HG03159 (cell line): ENCODE measurements around the gene FLYWCH2.

Experiments
- ATAC-seq: cut with Tn5 transposase; IDR thresholded peaks from one replicate; pipeline ENCODE4 v1.9.1; 2021; ENCODE audit warnings: mild to moderate bottlenecking, moderate library complexity; ENCODE audit not compliant: unreplicated experiment

The FLYWCH2 gene

DNA sequence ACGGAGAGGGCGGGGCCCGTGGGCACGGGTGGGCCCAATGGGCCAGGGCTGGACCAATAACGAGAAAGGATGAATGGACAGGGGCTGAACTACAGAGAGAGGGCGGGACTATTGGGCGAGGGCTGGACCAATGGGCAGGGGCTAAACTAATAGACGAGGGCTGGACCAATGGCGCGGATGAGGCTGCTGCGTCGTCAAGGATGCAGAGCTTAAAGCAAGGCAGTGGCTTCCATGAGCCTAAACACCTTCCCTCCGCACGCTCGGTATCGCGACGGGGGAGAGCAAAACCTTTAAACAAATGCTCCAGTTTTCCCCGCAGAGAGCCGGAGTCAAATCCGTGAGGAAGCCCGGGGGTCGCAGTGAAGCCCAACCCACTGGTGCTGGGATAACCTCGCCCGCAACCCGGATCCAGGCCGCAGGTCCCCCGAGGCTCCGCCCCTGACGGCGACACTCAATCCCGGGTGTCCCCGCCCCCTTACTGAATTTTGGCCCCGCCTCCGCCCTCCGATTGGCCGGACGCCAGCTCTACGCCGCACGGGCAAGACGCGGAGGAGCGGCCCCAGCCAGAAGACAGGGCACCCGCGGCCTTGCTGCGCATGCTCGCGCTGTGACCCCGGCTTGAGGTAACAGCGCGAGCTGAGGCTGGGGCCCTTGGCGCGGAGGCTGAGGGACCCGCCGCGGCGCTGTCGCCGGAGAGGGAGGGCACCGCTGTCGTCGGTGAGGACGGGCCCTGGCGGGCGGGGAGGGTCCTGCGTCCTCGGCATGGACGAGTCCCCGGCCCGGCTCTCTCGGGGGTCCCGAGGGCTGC is at the start of gene FLYWCH2:
Gene FLYWCH2, plus strand, starts transcription at position 566 of the 808 bp plus-strand sequence. CDS start 13,235 bp downstream, outside the sequence.
- peak; percentile 87 for ATAC-seq

GRCh38 chr16:2833776-2834175 is 49.2 kb upstream of the FLYWCH2 start:
- ATAC-seq: no peak

DNA sequence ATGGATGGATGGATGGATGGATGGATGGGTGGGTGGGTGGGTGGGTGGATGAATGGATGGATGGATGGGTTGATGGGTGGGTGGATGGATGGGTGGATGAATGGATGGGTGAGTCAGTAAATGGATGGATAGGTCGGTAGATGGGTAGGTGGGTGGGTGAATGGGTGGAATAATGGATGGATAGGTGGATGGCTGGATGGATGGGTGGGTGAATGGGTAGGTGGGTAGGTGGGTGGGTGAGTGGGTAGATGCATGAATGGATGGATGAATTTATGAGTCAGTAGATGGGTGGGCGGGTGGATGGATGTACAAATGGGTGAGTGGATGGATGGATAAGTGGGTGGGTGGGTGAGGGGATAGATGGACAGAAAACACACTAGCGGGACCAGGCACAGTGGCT is 48.0 kb upstream of the FLYWCH2 start:
- no peak for ATAC-seq

GRCh38 chr16:2835638-2836493 is 47.1 kb upstream of the FLYWCH2 start:
- no peak for ATAC-seq

DNA sequence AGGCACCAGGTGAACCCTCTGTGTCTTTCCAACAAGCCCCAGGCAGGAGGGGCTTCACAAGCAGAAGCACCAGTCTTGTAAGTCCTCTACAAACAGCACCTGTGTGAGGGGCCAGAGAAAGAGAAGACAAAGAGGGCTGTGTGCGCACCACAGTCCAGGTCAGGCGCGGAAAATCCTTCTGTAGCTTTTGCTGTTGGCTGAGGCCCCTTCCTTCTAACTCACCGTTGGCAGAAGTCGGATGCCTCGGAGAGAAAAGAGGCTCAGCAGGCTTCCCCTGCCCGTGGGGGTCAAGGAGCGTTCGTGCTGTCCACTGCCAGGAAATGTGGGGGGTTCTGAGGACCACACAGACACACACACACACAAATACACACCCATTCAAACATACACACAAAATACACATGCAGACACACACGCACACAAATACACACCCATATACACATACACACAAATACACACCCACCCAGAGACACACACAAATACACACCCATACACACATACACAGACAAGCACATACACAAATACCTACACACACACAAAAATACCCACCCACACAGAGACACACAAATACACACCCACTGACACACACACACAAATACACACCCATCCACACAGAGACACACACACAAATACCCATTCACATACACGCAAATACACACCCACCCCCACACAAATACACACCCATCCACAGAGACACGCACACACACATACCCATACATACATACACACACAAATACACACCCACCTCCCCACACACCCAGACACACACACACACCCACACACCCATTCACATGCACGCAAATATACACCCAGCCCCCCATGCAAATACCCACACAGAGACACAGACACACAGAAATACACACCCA is 46.1 kb upstream of the FLYWCH2 start:
- ATAC-seq: no peak

DNA sequence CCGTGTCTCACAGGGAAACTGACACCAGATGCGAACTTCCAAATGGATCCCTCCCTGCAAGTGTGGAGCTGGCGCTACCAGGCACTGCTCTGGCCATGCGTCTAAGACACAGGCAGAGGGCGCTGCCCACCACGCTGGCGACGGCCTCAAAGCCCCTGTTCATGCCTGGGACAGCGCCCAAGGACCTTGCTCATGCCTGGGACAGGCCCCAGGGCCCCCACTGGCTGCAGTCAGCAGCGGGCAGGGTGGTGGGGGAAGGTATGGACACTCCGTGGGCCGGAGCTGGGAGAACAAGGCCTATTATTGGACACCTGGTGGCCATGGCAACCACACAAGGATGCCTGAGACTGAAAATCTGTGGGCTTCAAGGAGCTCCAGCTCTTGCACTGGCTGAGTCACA is 44.1 kb upstream of the FLYWCH2 start:
- ATAC-seq: no peak

GRCh38 chr16:2839650-2840450 is 43.2 kb upstream of the FLYWCH2 start:
- ATAC-seq: no peak

GRCh38 chr16:2840914-2841313 is 42.1 kb upstream of the FLYWCH2 start:
- no peak for ATAC-seq

GRCh38 chr16:2841606-2842339 is 41.2 kb upstream of the FLYWCH2 start:
- no peak for ATAC-seq

DNA sequence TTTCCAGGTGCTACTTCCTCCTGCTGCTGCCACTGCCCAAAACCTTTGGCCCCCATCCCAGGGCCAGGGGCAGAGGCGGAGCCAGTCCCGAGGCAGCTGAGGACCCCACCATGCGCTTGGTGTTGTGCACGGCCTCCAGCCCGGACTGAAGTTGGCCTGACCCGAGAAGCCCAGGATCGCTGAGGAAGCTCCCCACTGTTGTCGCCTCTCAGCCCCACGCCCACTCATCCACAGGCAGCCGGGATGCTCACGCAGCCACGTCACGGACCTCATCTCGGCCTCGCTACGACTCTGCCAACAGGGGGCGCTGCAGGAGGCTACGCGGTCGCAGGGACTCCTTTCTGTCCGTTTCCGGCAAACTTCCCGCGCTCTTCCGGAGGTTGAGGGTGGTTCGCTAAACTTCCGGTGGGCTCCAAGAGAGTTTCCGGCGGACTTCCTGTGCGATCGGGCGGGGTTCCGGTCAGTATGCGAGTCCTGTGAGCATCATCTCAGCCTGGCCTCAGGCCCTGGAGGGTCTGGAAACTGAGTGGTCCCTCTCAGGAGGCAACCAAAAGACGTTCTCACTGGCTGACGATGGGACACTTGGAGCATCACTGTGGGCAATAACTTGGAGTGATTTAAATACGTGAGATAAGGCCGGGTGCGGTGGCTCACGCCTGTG is 40.5 kb upstream of the FLYWCH2 start:
- ATAC-seq: no peak

GRCh38 chr16:2843526-2843925 is 39.5 kb upstream of the FLYWCH2 start:
- ATAC-seq: no peak

DNA sequence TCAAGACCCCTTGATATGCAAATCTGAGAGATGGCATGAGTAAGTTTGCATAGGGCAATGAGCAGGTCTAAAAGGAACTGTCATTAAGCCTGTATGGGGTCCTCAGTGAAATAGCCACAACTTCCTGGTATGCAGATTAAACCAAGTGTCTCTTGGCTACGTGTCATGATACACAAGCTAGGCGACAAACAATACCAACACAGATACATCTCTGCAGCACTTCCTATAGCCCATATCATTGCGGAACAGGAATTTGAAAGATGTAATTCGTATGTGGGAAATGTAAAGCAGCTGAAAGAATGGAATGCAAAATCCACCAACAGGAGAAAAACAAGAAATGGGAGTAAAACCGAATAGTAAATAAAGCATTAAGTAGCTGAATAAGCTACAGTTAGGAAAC is 37.9 kb upstream of the FLYWCH2 start:
- no peak for ATAC-seq

- no peak for ATAC-seq
Measured at GRCh38 chr16:2846511-2847310, 36.3 kb upstream of the FLYWCH2 start.

DNA sequence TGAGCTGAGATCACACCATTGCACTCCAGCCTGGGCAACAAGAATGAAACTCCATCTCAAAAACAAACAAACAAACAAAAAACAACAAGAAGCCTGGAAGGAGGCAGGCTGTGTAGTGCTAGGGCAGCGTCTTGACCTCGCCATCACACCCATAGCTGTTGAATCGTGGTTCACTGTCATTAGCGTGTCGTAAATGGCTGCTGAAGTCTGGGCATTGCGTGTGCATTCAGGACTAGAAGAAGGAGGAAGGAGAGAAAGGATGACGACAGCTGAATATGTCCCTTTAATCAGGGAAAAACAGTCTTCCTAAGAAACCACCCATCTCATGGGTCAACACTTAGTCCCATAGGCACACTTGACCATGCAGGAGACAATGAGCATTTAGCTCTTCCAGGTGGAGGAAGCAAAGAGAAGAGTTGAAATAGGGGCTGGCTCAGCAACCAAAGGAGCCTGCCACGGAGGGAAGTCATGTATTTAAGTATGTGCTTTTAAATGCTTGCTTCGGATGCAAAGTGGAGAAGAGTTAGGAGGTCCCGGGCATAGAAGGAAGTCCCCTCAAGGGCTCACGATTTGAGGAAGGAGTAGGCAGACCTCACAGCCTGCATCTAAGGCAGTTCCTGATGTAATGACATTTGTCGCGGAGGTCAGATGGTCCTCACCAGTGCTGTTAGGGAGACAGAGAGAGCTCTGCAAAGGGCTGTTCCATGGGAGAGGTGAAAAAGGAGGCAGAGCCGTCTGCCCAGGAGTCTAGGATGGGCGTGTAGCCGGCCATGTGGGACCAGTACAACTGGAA is 33.9 kb upstream of the FLYWCH2 start:
- ATAC-seq: no peak

GRCh38 chr16:2852003-2852730 is 30.8 kb upstream of the FLYWCH2 start:
- ATAC-seq: no peak

GRCh38 chr16:2852731-2853507 is 30.1 kb upstream of the FLYWCH2 start:
- no peak for ATAC-seq
